ENCODE measurements around the gene TRIP6.
"Not testable (repeated sequence)": the region's sequence is repeated elsewhere in the genome, so short reads cannot be mapped to it uniquely, and the experiment has no call there.

Gene TRIP6

GRCh38 chr7:100839361-100839760, 27.8 kb upstream of the TRIP6 start:
- no peak for DNase-seq

- DNase-seq, result no peak
Observed at GRCh38 chr7:100840470-100841100, 26.6 kb upstream of the TRIP6 start.

GRCh38 chr7:100847360-100847759, 19.8 kb upstream of the TRIP6 start:
- peak; percentile 70 for DNase-seq

GRCh38 chr7:100852048-100852872, 14.9 kb upstream of the TRIP6 start, which contains the start of gene SLC12A9:
TSS of gene SLC12A9 (plus strand) at chr7:100852713. CDS start at chr7:100854198, 1,485 bp downstream.
- peak; percentile 85 for DNase-seq

- no peak for DNase-seq
Observed at GRCh38 chr7:100854146-100854895, 12.9 kb upstream of the TRIP6 start.

GRCh38 chr7:100854899-100855298, 12.3 kb upstream of the TRIP6 start:
- not testable (repeated sequence) for DNase-seq

- DNase-seq, result no peak
Observed at GRCh38 chr7:100855515-100855914, 11.7 kb upstream of the TRIP6 start.

GRCh38 chr7:100856871-100857282, 10.3 kb upstream of the TRIP6 start:
- no peak for DNase-seq

- DNase-seq, result no peak
Observed at GRCh38 chr7:100859856-100860255, 7.3 kb upstream of the TRIP6 start.

- no peak for DNase-seq
Observed at GRCh38 chr7:100860702-100861615, 6.2 kb upstream of the TRIP6 start.

GRCh38 chr7:100861616-100861985, 5.6 kb upstream of the TRIP6 start:
- no peak for DNase-seq

GRCh38 chr7:100863406-100863950, 3.7 kb upstream of the TRIP6 start:
- no peak for DNase-seq

GRCh38 chr7:100864263-100864845, 2.8 kb upstream of the TRIP6 start:
- DNase-seq, result no peak

- no peak for DNase-seq
Observed at GRCh38 chr7:100865372-100865911, 1.7 kb upstream of the TRIP6 start.

GRCh38 chr7:100865938-100866728, 1.1 kb upstream of the TRIP6 start:
- no peak for DNase-seq

- no peak for DNase-seq
Observed at GRCh38 chr7:100866729-100867039, 503 bp upstream of the TRIP6 start.

- DNase-seq, result no peak
Observed at GRCh38 chr7:100867776-100868485, 744 bp downstream of the TRIP6 start.

GRCh38 chr7:100873599-100874299, 6.6 kb downstream of the TRIP6 start:
- DNase-seq, result peak; percentile 27

GRCh38 chr7:100874300-100874576, 7.1 kb downstream of the TRIP6 start:
- no peak for DNase-seq

Data from MV-4-11 (cell line).